ENCODE measurements around the gene RRP1.

Gene RRP1

GRCh38 chr21:43845386-43845785 is 56.0 kb downstream of the RRP1 start:
- Histone ChIP-seq H3K27ac (ENCODE audit: low read length) (no peak overlapping the region), H3K4me3 (ENCODE audit: low read length in 2 of 2) (no peak overlapping the region), H3K9ac (ENCODE audit: low read length in 2 of 2) (no peak overlapping the region), H3K9me3 (ENCODE audit: control insufficient read depth in 2 of 2, low read length in 2 of 2) (no peaks in the 10 kb centered on the region), H3K27me3 (ENCODE audit: control insufficient read depth in 1 of 2, insufficient read depth in 2 of 2, low read length in 2 of 2) (no peaks in the 10 kb centered on the region), H3K36me3 (ENCODE audit: control insufficient read depth in 2 of 2, insufficient read depth in 2 of 2, low read length in 2 of 2) (no peaks in the 10 kb centered on the region), H3K4me1 (ENCODE audit: control insufficient read depth, insufficient read depth, low read length) (no peaks in the 10 kb centered on the region)

DNA sequence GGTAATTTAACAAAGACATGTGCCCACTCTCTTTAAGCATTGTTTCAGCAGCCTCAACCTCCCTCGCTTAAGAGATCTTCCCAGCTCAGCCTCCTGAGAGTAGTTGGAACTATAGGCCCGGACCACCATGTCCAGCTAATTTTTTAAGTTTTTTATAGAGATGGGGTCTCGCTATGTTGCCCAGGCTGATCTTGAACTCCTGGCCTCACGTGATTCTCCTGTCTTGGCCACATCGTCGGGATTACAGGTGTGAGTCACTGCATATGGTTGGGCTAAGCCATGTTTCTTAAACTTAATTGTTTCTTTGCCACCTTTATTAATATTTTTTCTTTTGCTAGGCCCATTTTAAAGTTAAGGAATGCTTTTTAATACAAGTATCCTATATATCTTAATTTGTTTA is 57.1 kb downstream of the RRP1 start:
- Histone ChIP-seq H3K27ac (ENCODE audit: low read length) (no peak overlapping the region), H3K36me3 (ENCODE audit: control insufficient read depth in 2 of 2, insufficient read depth in 2 of 2, low read length in 2 of 2) (no peaks in the 10 kb centered on the region), H3K4me1 (ENCODE audit: control insufficient read depth, insufficient read depth, low read length) (no peaks in the 10 kb centered on the region), H3K9ac (ENCODE audit: low read length in 2 of 2) (no peak overlapping the region), H3K9me3 (ENCODE audit: control insufficient read depth in 2 of 2, low read length in 2 of 2) (no peaks in the 10 kb centered on the region), H3K27me3 (ENCODE audit: control insufficient read depth in 1 of 2, insufficient read depth in 2 of 2, low read length in 2 of 2) (no peaks in the 10 kb centered on the region), H3K4me3 (ENCODE audit: low read length in 2 of 2) (no peak overlapping the region)

DNA sequence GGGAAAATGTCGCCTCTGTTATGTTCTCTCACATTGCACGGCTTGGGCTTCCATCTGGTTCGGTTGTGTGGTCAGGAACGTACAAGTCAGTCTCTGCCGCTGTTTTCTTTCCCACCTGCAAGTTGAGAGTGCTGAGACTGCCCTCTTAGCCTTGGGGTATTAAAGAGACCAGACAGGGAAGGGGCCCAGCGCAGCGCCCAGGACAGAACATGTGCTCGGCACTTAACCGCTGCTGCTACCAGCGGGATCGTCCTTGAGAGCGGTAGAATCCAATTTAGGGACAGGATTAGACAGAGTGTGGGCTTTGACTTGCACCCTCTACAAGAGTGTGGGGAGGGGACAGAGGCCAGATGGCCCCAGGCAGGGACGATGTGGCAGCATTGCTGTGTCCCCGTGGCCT is 57.9 kb downstream of the RRP1 start:
- Histone ChIP-seq H3K36me3 (ENCODE audit: control insufficient read depth in 2 of 2, insufficient read depth in 2 of 2, low read length in 2 of 2) (no peaks in the 10 kb centered on the region), H3K9ac (ENCODE audit: low read length in 2 of 2) (no peak overlapping the region), H3K9me3 (ENCODE audit: control insufficient read depth in 2 of 2, low read length in 2 of 2) (no peaks in the 10 kb centered on the region), H3K27ac (ENCODE audit: low read length) (no peak overlapping the region), H3K4me3 (ENCODE audit: low read length in 2 of 2) (no peak overlapping the region), H3K4me1 (ENCODE audit: control insufficient read depth, insufficient read depth, low read length) (no peaks in the 10 kb centered on the region), H3K27me3 (ENCODE audit: control insufficient read depth in 1 of 2, insufficient read depth in 2 of 2, low read length in 2 of 2) (no peaks in the 10 kb centered on the region)

DNA sequence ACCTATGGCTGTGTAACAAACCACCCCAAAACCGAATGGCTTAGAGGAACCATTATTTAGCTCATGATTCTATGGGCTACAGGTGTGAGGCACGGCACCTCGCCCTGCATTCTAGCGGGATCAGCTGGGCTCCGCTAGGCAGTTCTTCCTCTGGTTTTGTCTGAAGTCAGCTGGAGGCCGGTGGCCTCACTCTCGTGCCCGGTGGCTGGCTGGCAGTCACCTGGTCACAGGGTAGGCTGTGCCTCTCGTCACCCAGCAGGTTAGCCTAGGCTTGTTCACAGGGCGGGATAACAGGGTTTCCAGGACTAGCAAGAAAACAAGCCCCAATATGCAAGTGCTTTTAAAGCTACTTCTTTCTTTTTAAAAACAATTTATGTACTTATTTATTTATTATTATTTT is 59.4 kb downstream of the RRP1 start:
- Histone ChIP-seq H3K4me1 (ENCODE audit: control insufficient read depth, insufficient read depth, low read length) (no peaks in the 10 kb centered on the region), H3K9me3 (ENCODE audit: control insufficient read depth in 2 of 2, low read length in 2 of 2) (no peaks in the 10 kb centered on the region), H3K36me3 (ENCODE audit: control insufficient read depth in 2 of 2, insufficient read depth in 2 of 2, low read length in 2 of 2) (no peaks in the 10 kb centered on the region), H3K9ac (ENCODE audit: low read length in 2 of 2) (no peak overlapping the region), H3K27me3 (ENCODE audit: control insufficient read depth in 1 of 2, insufficient read depth in 2 of 2, low read length in 2 of 2) (peaks cover 0 to under 1% of the 10 kb centered on the region in 2 donors), H3K27ac (ENCODE audit: low read length) (no peak overlapping the region), H3K4me3 (ENCODE audit: low read length in 2 of 2) (no peak overlapping the region)

- H3K9ac ChIP-seq (ENCODE audit: low read length in 2 of 2): no peak overlapping the region
- no peak overlapping the region for H3K4me3 ChIP-seq (ENCODE audit: low read length in 2 of 2)
- no peak overlapping the region for H3K27ac ChIP-seq (ENCODE audit: low read length)
- peaks cover 0 to 2% of the 10 kb centered on the region in 2 donors for H3K27me3 ChIP-seq (ENCODE audit: control insufficient read depth in 1 of 2, insufficient read depth in 2 of 2, low read length in 2 of 2)
- H3K4me1 ChIP-seq (ENCODE audit: control insufficient read depth, insufficient read depth, low read length): no peaks in the 10 kb centered on the region
- H3K36me3 ChIP-seq (ENCODE audit: control insufficient read depth in 2 of 2, insufficient read depth in 2 of 2, low read length in 2 of 2): no peaks in the 10 kb centered on the region
- H3K9me3 ChIP-seq (ENCODE audit: control insufficient read depth in 2 of 2, low read length in 2 of 2): no peaks in the 10 kb centered on the region
Measured at GRCh38 chr21:43849532-43850299, 60.3 kb downstream of the RRP1 start.

GRCh38 chr21:43850728-43851295 is 61.4 kb downstream of the RRP1 start:
- H3K4me1 ChIP-seq (ENCODE audit: control insufficient read depth, insufficient read depth, low read length): no peaks in the 10 kb centered on the region
- H3K27me3 ChIP-seq (ENCODE audit: control insufficient read depth in 1 of 2, insufficient read depth in 2 of 2, low read length in 2 of 2): peaks cover 0 to 2% of the 10 kb centered on the region in 2 donors
- no peak overlapping the region for H3K9ac ChIP-seq (ENCODE audit: low read length in 2 of 2)
- H3K27ac ChIP-seq (ENCODE audit: low read length): no peak overlapping the region
- H3K9me3 ChIP-seq (ENCODE audit: control insufficient read depth in 2 of 2, low read length in 2 of 2): no peaks in the 10 kb centered on the region
- H3K4me3 ChIP-seq (ENCODE audit: low read length in 2 of 2): no peak overlapping the region
- no peaks in the 10 kb centered on the region for H3K36me3 ChIP-seq (ENCODE audit: control insufficient read depth in 2 of 2, insufficient read depth in 2 of 2, low read length in 2 of 2)

DNA sequence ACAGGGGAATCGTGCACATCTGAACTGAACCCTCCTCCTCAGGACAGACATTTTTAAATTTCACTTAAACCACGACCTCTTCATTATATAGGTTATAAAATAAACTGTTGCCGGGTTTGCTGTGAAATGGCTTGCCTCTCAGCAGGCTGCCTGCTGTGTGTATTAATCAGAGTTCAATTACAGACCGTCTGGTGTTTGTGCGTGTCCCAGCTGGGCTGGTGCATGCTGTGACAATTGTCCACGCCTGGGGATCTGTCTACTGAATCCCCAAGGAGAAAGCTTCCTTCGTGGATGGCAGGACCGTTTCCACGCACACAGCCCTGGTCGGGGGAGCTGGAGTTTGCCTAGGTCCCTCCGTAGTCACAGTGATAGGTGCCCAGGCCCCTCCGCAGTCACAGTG is 62.2 kb downstream of the RRP1 start:
- H3K36me3 ChIP-seq (ENCODE audit: control insufficient read depth in 2 of 2, insufficient read depth in 2 of 2, low read length in 2 of 2): no peaks in the 10 kb centered on the region
- peaks cover 0 to 2% of the 10 kb centered on the region in 2 donors for H3K27me3 ChIP-seq (ENCODE audit: control insufficient read depth in 1 of 2, insufficient read depth in 2 of 2, low read length in 2 of 2)
- H3K9me3 ChIP-seq (ENCODE audit: control insufficient read depth in 2 of 2, low read length in 2 of 2): no peaks in the 10 kb centered on the region
- H3K4me1 ChIP-seq (ENCODE audit: control insufficient read depth, insufficient read depth, low read length): no peaks in the 10 kb centered on the region
- no peak overlapping the region for H3K9ac ChIP-seq (ENCODE audit: low read length in 2 of 2)
- no peak overlapping the region for H3K4me3 ChIP-seq (ENCODE audit: low read length in 2 of 2)
- no peak overlapping the region for H3K27ac ChIP-seq (ENCODE audit: low read length)

GRCh38 chr21:43853851-43854772 is 64.7 kb downstream of the RRP1 start:
- no peaks in the 10 kb centered on the region for H3K4me1 ChIP-seq (ENCODE audit: control insufficient read depth, insufficient read depth, low read length)
- no peak overlapping the region for H3K4me3 ChIP-seq (ENCODE audit: low read length in 2 of 2)
- H3K27ac ChIP-seq (ENCODE audit: low read length): no peak overlapping the region
- no peak overlapping the region for H3K9ac ChIP-seq (ENCODE audit: low read length in 2 of 2)
- H3K36me3 ChIP-seq (ENCODE audit: control insufficient read depth in 2 of 2, insufficient read depth in 2 of 2, low read length in 2 of 2): no peaks in the 10 kb centered on the region
- peaks cover 0 to 2% of the 10 kb centered on the region in 2 donors for H3K27me3 ChIP-seq (ENCODE audit: control insufficient read depth in 1 of 2, insufficient read depth in 2 of 2, low read length in 2 of 2)
- no peaks in the 10 kb centered on the region for H3K9me3 ChIP-seq (ENCODE audit: control insufficient read depth in 2 of 2, low read length in 2 of 2)
